ENCODE measurements around the gene MMP7. TPM values are rescaled to one million over a fixed set of nuclear protein-coding genes. Genes with fewer than 3 reads are reported as not detected.

MMP7 gene
- polyA plus RNA-seq, 1 donor (not counting 4 experiments of a cell fraction or from before 2014, with no cell fraction given) = 0.81 TPM

- FAIRE-seq = no peak
- TF ChIP-seq EZH2 (IDR thresholded peaks at IDR 0.05; ENCODE audit: low read length) (no peak), CTCF (optimal IDR thresholded peaks at IDR 0.05 in 1 of 3, IDR thresholded peaks at IDR 0.05 in 1 of 3, conservative IDR thresholded peaks at IDR 0.05 in 1 of 3; ENCODE audit: extremely low read depth in 1 of 3, insufficient read depth in 2 of 3, low read length in 3 of 3) (no peak)
- H3K27ac ChIP-seq (ENCODE audit: control insufficient read depth, insufficient read depth, low read length) = no peak overlapping the region
- H3K4me3 ChIP-seq (ENCODE audit: control insufficient read depth in 2 of 3, extremely low read depth in 1 of 3, insufficient read depth in 2 of 3, low read depth in 1 of 3, low read length in 3 of 3) = no peak overlapping the region
- no peaks in the 10 kb centered on the region for H3K9me3 ChIP-seq (ENCODE audit: control insufficient read depth, low read depth, low read length)
- no peaks in the 10 kb centered on the region for H3K27me3 ChIP-seq (ENCODE audit: control insufficient read depth, extremely low read depth, insufficient read depth, low read length)
- dilution Hi-C loops (cut with MboI; ENCODE audit: extremely low pct_ligation_motif_present, low sequenced_read_pairs) = no loop called here
- H2AFZ ChIP-seq (ENCODE audit: control insufficient read depth, low read length) = no peak overlapping the region
- no peaks in the 10 kb centered on the region for H3K79me2 ChIP-seq (ENCODE audit: control insufficient read depth, insufficient read depth, low read length)
- H3K4me1 ChIP-seq (ENCODE audit: control insufficient read depth, extremely low read depth, insufficient read depth, low read length) = peaks cover 6% of the 10 kb centered on the region
- H3K9ac ChIP-seq (ENCODE audit: control insufficient read depth, extremely low read depth, insufficient read depth, low read length) = no peak overlapping the region
- no peaks in the 10 kb centered on the region for H3K36me3 ChIP-seq (ENCODE audit: control insufficient read depth in 2 of 2, extremely low read depth in 1 of 2, insufficient read depth in 2 of 2, low read length in 2 of 2)
- H3K9me1 ChIP-seq (ENCODE audit: control insufficient read depth, extremely low read depth, insufficient read depth, low read length) = no peaks in the 10 kb centered on the region
- H4K20me1 ChIP-seq (ENCODE audit: control insufficient read depth, extremely low read depth, insufficient read depth, low read length) = no peaks in the 10 kb centered on the region
- DNase-seq (ENCODE audit: low read depth, low spot score) = no peak
- H3K4me2 ChIP-seq (ENCODE audit: control insufficient read depth, extremely low read depth, insufficient read depth, low read depth, low read length) = no peak overlapping the region
Measured at GRCh38 chr11:102494216-102494615, 36.3 kb downstream of the MMP7 start.

- no peak for TF ChIP-seq EZH2 (IDR thresholded peaks at IDR 0.05; ENCODE audit: low read length)
- no peak for TF ChIP-seq CTCF (optimal IDR thresholded peaks at IDR 0.05 in 1 of 3, IDR thresholded peaks at IDR 0.05 in 1 of 3, conservative IDR thresholded peaks at IDR 0.05 in 1 of 3; ENCODE audit: extremely low read depth in 1 of 3, insufficient read depth in 2 of 3, low read length in 3 of 3)
Measured at GRCh38 chr11:102493524-102493923, 37.0 kb downstream of the MMP7 start.

More at GRCh38 chr11:102493524-102493923, 37.0 kb downstream of the MMP7 start:
- H3K4me2 ChIP-seq (ENCODE audit: control insufficient read depth, extremely low read depth, insufficient read depth, low read depth, low read length) = no peak overlapping the region
- no peak for DNase-seq (ENCODE audit: low read depth, low spot score)
- no peak overlapping the region for H3K27ac ChIP-seq (ENCODE audit: control insufficient read depth, insufficient read depth, low read length)
- H3K36me3 ChIP-seq (ENCODE audit: control insufficient read depth in 2 of 2, extremely low read depth in 1 of 2, insufficient read depth in 2 of 2, low read length in 2 of 2) = no peaks in the 10 kb centered on the region
- H2AFZ ChIP-seq (ENCODE audit: control insufficient read depth, low read length) = no peak overlapping the region
- H3K4me3 ChIP-seq (ENCODE audit: control insufficient read depth in 2 of 3, extremely low read depth in 1 of 3, insufficient read depth in 2 of 3, low read depth in 1 of 3, low read length in 3 of 3) = no peak overlapping the region
- no peaks in the 10 kb centered on the region for H3K9me3 ChIP-seq (ENCODE audit: control insufficient read depth, low read depth, low read length)
- FAIRE-seq = no peak
- no peaks in the 10 kb centered on the region for H3K9me1 ChIP-seq (ENCODE audit: control insufficient read depth, extremely low read depth, insufficient read depth, low read length)
- dilution Hi-C loops (cut with MboI; ENCODE audit: extremely low pct_ligation_motif_present, low sequenced_read_pairs) = no loop called here
- H3K27me3 ChIP-seq (ENCODE audit: control insufficient read depth, extremely low read depth, insufficient read depth, low read length) = no peaks in the 10 kb centered on the region
- H3K79me2 ChIP-seq (ENCODE audit: control insufficient read depth, insufficient read depth, low read length) = no peaks in the 10 kb centered on the region
- H4K20me1 ChIP-seq (ENCODE audit: control insufficient read depth, extremely low read depth, insufficient read depth, low read length) = no peaks in the 10 kb centered on the region
- peaks cover 6% of the 10 kb centered on the region for H3K4me1 ChIP-seq (ENCODE audit: control insufficient read depth, extremely low read depth, insufficient read depth, low read length)
- H3K9ac ChIP-seq (ENCODE audit: control insufficient read depth, extremely low read depth, insufficient read depth, low read length) = no peak overlapping the region

Measured in keratinocyte (primary cell).